ENCODE results near the gene MAEA. TPM values are rescaled to one million over a fixed set of nuclear protein-coding genes. Genes with fewer than 3 reads are reported as not detected.
A peak's percentile ranks its signal among the peaks of the same experiment; 100 is the strongest.
"Not testable (repeated sequence)": the region's sequence is repeated elsewhere in the genome, so short reads cannot be mapped to it uniquely, and the experiment has no call there.

The MAEA gene
- total and polyA plus RNA-seq, 8 donors: 43.8 to 70.4 (median 56.1) TPM

GRCh38 chr4:1321946-1322650 is 32.4 kb downstream of the MAEA start:
- intact Hi-C loops (cut with DNase I): no loop called here
- H3K9me3 ChIP-seq: no peaks in the 10 kb centered on the region
- no peak for TF ChIP-seq CTCF (IDR thresholded peaks at IDR 0.05)
- H3K36me3 ChIP-seq: peaks cover 0 to 73% of the 10 kb centered on the region in 2 donors
- no peak for ATAC-seq
- no peaks in the 10 kb centered on the region for H3K27me3 ChIP-seq
- H3K4me3 ChIP-seq: no peak overlapping the region
- H3K4me1 ChIP-seq: no peaks in the 10 kb centered on the region
- H3K27ac ChIP-seq: no peak overlapping the region
- peak in 1 of 4 donors; percentile 72 for DNase-seq

GRCh38 chr4:1323280-1323634 is 33.6 kb downstream of the MAEA start:
- Histone ChIP-seq H3K9me3 (no peaks in the 10 kb centered on the region), H3K27ac (no peak overlapping the region), H3K36me3 (peaks cover 0 to 74% of the 10 kb centered on the region in 2 donors), H3K27me3 (no peaks in the 10 kb centered on the region), H3K4me3 (no peak overlapping the region), H3K4me1 (no peaks in the 10 kb centered on the region)
- no peak for DNase-seq
- no peak for ATAC-seq
- intact Hi-C loops (cut with DNase I): no loop called here
- TF ChIP-seq CTCF (IDR thresholded peaks at IDR 0.05): no peak

- Histone ChIP-seq H3K27ac (no peak overlapping the region), H3K4me3 (no peak overlapping the region), H3K27me3 (no peaks in the 10 kb centered on the region), H3K4me1 (no peaks in the 10 kb centered on the region), H3K36me3 (peaks cover 0 to 74% of the 10 kb centered on the region in 2 donors), H3K9me3 (no peaks in the 10 kb centered on the region)
- ATAC-seq: no peak
- no peak for DNase-seq
- intact Hi-C loops (cut with DNase I): no loop called here
- no peak for TF ChIP-seq CTCF (IDR thresholded peaks at IDR 0.05)
Observed at GRCh38 chr4:1323635-1324442, 34.1 kb downstream of the MAEA start.

GRCh38 chr4:1324443-1325175 is 34.9 kb downstream of the MAEA start:
- H3K36me3 ChIP-seq: peaks cover 0 to 74% of the 10 kb centered on the region in 2 donors
- H3K27ac ChIP-seq; H3K9me3 ChIP-seq; H3K4me3 ChIP-seq; intact Hi-C loops (cut with DNase I); H3K4me1 ChIP-seq; H3K27me3 ChIP-seq; ATAC-seq: not testable (repeated sequence)
- peak in 1 of 4 donors; percentile 66 for DNase-seq

GRCh38 chr4:1325176-1325480 is 35.4 kb downstream of the MAEA start:
- Histone ChIP-seq H3K9me3 (no peaks in the 10 kb centered on the region), H3K36me3 (peaks cover 0 to 76% of the 10 kb centered on the region in 2 donors), H3K27ac (no peak overlapping the region), H3K27me3 (no peaks in the 10 kb centered on the region), H3K4me3 (no peak overlapping the region), H3K4me1 (no peaks in the 10 kb centered on the region)
- DNase-seq: peak in 1 of 4 donors; percentile 53
- TF ChIP-seq CTCF (IDR thresholded peaks at IDR 0.05): no peak
- ATAC-seq: no peak
- intact Hi-C loops (cut with DNase I): no loop called here
